Embryonic facial prominence (tissue), 1 donor: ENCODE results near the gene TNNC1.
A peak's percentile ranks its signal among the peaks of the same experiment; 100 is the strongest.

Source experiments
- DNase-seq: peaks from one replicate; pipeline ENCODE4 v3.0.0-alpha.2; 2016; ENCODE audit errors: extremely low spot score

The TNNC1 gene

GRCh38 chr3:52458770-52459545 lies 5.1 kb upstream of the TNNC1 start:
- no peak for DNase-seq

- no peak for DNase-seq
These were observed 4.4 kb upstream of the TNNC1 start for GRCh38 chr3:52458031-52458760.

- no peak for DNase-seq
These were observed 3.0 kb upstream of the TNNC1 start for GRCh38 chr3:52456800-52457183.

GRCh38 chr3:52456169-52456799 lies 2.4 kb upstream of the TNNC1 start:
- no peak for DNase-seq

GRCh38 chr3:52455283-52456168 lies 1.7 kb upstream of the TNNC1 start, which contains the start of gene NISCH:
TSS of gene NISCH (plus strand) at chr3:52455604. CDS start at chr3:52455642, 38 bp downstream.
- DNase-seq = peak; percentile 77

GRCh38 chr3:52454938-52455282 lies 1.1 kb upstream of the TNNC1 start:
- DNase-seq = no peak

- DNase-seq = no peak
These were observed 553 bp upstream of the TNNC1 start for GRCh38 chr3:52454250-52454937.

GRCh38 chr3:52452570-52453221 lies 1.1 kb downstream of the TNNC1 start:
- DNase-seq = no peak

- no peak for DNase-seq
These were observed 1.7 kb downstream of the TNNC1 start for GRCh38 chr3:52452126-52452525.

- DNase-seq = no peak
These were observed 2.4 kb downstream of the TNNC1 start for GRCh38 chr3:52451237-52452083.

GRCh38 chr3:52450489-52451236 lies 3.2 kb downstream of the TNNC1 start:
- DNase-seq = no peak

GRCh38 chr3:52447512-52448355 lies 6.1 kb downstream of the TNNC1 start:
- no peak for DNase-seq

- DNase-seq = no peak
These were observed 7.0 kb downstream of the TNNC1 start for GRCh38 chr3:52446631-52447511.

GRCh38 chr3:52446042-52446441 lies 7.8 kb downstream of the TNNC1 start:
- no peak for DNase-seq

GRCh38 chr3:52444860-52445793 lies 8.7 kb downstream of the TNNC1 start, which contains the start of gene SEMA3G:
TSS of gene SEMA3G (minus strand) at chr3:52445103. CDS start at chr3:52445027, 76 bp downstream.
- no peak for DNase-seq
